ENCODE measurements around the gene PINK1.
"Not testable (repeated sequence)": the region's sequence is repeated elsewhere in the genome, so short reads cannot be mapped to it uniquely, and the experiment has no call there.

Gene PINK1

DNA sequence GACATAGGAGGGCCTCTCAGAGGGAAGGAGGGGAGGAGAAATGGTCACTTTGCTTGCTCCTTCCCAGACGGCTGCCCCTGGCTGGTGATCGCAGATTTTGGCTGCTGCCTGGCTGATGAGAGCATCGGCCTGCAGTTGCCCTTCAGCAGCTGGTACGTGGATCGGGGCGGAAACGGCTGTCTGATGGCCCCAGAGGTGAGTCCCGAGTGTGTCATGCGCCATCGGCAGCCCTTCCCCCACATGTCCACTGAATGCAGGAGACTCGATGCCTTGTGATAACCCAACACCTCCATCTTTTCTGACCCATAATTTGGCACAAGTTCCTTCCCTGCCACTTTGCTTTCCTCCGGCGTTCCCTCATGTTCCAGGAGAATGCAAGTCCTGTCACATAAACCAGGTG, 15.2 kb downstream of the PINK1 start:
- DNase-seq = no peak

DNA sequence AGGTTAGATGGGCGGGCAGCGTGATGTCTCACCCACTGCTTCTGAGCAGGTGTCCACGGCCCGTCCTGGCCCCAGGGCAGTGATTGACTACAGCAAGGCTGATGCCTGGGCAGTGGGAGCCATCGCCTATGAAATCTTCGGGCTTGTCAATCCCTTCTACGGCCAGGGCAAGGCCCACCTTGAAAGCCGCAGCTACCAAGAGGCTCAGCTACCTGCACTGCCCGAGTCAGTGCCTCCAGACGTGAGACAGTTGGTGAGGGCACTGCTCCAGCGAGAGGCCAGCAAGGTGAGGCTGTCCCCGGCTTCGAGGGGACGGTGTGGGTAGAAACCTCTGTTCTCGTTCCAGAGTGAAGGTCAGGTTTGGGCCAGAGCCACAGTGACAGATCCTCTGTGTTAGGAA, 15.7 kb downstream of the PINK1 start:
- DNase-seq = no peak

DNA sequence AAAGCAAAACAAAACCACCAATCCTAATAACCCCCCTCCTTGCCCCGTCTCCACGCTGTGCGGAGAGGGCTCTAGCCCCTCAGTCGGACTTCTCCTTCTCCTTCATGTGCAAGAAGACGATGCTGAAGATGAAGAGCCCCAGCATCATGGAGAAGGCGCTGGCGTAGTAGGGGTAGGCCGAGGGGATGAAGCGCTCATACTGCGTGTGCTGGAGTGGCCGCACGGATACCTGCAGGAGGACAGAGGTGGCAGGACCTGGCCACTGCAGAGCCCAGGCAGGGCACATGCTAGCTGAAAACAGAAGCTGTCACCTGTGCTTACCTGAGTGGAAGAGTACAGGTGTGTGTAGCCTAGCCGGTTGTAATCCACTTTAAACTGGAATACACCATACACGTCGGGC, 19.0 kb downstream of the PINK1 start:
- DNase-seq = no peak

DNA sequence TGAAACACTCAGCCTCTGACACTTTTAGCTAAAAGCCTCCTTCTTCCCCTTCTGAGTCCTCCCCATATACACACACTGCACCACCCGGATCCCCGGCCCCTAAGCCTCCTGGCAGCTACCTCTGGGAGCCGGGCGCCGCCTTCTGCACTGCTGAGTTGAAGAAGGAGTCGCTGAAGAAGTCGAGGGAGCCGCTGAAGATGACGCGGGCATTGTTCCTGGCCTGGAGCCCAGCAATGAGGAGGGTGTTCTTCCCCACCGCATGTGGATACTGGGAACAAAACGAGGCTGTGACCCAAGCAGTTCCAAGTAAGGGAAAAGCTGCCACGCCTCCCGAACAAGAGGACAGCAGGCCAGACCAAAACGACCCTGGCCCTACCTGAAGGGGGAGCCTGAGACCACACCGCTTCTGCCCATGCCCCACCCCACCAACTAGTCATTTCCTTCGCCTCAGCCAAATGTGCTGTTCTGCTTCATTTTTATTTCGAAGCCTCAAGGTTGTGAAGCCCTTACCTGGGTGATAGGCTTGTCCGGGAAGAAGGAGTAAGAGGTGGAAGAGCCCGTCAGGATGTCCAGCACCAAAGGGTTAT, 20.9 kb downstream of the PINK1 start:
- peak in 1 of 2 donors; percentile 11 for DNase-seq

DNA sequence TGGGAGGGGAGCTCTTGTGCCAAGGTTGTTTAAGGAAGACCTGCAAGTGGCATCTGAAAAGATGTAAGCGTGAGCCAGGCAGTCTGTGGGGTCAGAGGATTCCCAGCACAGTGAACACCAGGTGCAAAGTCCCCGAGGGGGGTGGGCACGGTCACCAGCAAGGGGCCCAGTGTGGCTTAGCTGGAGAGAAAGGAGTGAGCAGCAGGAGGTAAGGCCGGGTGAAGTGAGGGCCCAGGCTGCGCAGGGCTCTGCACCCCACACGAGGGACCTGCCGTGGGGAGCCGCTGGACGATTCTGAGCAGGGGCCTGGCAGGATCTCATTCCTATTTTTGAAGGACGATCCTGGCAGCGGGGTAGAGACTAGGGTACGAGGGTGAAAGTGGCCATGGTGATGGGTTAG, 23.8 kb downstream of the PINK1 start:
- no peak for DNase-seq

DNA sequence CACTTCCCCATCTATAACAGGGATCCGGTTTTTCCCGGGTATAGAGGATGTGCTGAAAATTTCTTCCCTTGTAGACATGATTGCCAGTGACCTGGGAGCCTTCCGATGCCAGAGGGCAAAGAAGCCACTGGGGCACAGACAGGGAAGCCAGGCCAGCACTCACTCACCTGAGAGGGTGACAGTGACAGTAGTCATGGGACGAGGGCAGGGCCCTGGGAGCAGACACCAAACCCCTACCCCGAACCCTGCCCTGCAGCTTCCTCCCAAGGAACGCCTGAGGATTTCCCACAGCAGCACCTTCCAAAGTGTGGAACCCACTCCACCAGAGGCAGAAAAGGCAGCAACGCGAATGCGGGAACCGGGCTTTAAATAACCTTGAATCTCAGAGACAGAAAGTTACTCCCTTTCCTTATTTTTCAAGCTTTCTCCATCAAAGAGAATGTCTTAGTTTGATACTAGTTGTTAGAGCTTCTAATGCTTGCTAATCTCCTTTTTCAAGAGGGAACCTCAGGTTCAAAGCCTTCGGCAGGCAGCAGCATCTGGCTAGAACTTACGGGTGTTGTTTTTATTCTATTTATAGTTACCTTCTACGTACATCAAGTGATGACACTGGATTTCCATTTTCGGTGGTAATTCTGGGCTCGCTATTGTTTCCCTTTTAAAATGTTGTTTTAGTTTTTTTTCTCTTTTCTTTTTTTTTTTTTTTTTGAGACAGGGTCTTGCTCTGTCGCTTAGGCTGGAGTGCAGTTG, 25.1 kb downstream of the PINK1 start:
- DNase-seq = no peak

DNA sequence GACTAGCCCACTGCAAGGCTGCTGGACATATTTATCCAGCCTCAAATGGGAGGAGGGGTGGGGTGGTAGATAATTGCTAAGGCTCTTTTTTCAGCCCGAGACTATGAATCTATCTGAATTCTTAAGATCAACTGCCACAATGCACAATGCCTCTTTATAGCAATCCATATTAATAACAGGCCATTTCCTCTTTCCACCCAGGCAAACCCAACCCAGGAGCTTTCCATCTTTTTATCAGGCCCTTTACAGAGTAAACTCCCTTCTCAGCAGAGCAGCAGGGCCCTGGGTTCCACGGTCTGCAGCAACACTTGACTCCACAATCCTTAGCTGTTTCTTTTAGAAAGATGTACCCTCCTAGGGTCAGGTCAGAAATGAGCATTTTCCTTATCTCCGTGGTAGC, 27.1 kb downstream of the PINK1 start:
- no peak for DNase-seq

DNA sequence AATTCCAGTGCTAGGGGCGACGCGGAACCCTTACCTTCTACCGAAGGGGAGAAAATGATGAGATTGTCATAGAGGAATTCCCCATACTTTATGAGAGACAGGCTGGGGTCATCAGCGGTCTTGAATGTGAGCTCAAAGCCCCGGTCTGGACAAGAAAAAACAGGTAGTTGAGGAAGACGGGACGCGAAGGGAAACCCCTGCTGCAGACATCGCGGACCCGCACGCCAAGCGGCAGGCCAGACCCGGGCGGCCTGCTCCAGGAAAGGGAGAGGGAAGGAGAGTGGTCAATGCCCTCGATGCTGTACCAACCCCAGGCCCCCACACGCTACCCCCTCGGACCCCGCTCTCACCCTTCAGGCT, 27.6 kb downstream of the PINK1 start:
- DNase-seq = no peak

DNA sequence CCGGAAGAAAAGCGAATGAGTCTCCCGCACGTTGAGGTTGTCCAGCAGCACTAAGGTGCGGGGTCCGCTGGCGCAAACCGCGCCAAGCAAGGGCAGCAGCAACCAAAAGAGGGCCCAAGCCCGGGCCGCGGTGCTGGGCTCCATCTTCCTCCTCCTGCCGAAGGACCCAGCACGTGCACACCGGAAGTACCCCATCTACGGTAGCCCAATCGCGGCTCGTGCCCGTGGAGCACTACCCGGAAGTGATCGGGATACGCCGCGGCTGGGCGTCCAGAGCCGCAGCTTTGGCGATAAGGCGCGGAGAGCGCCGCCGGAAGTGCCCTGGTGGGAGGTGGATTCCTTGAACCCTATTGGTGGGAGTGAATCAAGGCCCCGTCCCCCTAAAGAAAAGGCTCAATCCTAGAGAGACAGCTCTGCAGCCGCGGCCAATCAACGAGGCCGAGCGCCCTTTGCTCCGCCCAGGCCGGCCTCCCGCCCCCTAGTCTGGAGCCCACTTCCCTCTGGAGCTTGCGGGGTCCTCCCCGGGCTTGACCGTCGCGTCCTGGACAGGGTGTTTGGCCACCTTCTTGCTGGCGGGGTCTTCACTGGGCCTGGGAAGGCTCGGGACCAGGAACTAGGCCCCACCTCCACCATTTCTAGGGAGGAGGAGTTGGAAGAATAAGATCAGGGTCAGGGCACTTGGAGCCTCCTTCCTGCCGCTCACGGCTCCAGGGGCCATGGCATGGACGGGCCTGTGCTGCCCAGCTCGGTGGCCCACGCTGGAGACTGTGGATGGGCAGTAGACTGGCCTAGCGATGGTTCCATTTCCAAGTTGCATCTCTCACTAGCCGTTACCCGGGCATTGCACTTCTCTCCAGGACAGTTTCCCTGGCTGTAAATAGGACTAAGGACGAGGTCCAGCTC, 28.2 kb downstream of the PINK1 start, which contains the start of gene DDOST:
Gene DDOST (minus strand): TSS at position 163 of the 903 bp plus-strand sequence. CDS start 19 bp downstream, at position 144.
- peak; percentile 97 to 98 for DNase-seq

DNA sequence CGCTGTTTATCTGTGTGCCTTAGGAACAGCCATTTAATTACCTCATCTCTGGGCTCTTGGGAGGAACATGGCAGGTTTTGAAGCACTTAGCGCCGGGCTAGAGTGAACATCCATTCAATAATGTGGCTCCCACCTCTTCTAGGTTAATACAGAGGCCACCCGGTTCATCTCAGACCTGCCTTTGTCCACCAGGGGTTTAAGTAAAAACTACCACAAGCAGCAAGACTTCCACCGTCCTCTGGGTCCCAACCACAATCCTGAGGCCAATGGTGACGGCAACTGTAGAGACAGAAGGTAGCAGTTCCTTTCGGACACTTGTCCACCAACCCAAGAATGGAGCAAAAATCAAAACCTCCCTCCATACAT, 28.8 kb downstream of the PINK1 start:
- DNase-seq = no peak

DNA sequence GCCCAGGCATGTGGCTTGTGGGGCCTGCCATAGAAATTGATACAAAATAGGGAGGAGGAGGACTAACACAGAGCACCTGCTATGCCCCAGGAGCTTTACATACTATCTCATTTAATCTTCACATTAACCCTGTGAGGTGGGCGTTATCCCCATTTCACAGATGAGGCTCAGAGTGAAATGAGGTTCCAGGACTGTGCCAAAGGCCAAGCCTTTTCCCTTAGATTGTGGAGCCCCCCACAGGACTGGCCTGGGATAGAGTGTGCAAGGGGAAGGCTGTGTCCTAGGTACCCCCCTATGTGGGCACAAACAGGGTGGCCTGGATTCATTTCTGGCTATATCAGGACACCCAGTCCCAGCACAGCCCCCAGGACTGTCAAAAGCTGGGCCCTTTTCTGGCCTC, 30.1 kb downstream of the PINK1 start:
- no peak for DNase-seq

DNA sequence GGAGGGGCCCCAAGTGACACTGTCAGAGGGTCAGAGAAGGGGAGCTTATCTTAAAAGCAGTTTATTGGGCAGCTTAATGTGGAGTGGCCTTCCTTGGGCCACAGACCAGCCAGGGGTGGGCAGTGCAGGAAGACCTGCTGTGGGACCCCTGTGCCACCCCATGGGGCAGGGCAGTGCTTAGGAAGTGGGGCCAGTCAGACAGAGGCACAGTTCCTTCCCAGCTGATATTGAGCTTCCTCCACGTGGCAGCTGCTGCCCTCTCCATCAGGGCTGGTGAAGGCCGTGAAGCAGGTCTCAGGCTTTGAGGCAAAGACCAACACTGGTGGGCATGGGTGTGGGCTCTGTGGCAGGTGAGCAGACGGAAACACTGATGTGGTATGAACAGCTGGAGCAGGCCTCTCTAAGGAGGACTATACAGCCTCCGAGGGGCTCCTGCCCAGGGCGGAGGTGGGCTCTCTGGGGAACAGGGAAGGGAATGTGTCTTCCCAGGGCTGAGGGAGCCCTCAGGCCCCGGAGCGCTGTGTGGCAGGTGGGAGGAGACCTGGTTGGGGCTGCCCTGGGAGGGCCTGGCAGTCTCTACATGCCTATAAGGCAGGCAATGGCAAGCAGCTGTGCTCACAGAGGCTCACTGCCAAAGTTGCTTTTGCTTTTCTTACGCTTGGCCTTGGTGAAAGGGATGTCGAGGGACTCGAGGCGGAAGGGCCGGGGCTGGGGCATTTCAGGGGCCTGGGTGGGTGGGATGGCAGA, 30.9 kb downstream of the PINK1 start:
- no peak for DNase-seq

DNA sequence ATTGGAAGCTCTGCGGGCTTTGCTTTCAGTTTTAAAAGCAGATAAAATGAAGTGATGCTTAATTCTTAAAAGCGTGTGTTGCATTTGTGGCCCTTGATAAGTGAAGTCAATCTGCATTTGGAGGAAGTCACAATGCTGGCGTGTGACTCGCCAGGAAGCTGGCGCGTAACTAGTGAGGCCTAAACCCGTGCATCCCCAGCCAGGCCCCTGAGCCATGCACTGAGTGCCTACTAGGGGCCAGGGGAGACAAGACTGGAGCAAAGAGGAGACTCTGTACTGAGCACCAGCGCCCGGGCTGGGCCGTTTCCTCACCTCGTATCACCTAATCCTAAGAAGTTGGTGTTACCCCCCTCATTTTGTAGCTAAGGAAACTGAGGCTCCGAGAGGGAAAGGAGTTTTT, 32.5 kb downstream of the PINK1 start:
- DNase-seq = no peak

DNA sequence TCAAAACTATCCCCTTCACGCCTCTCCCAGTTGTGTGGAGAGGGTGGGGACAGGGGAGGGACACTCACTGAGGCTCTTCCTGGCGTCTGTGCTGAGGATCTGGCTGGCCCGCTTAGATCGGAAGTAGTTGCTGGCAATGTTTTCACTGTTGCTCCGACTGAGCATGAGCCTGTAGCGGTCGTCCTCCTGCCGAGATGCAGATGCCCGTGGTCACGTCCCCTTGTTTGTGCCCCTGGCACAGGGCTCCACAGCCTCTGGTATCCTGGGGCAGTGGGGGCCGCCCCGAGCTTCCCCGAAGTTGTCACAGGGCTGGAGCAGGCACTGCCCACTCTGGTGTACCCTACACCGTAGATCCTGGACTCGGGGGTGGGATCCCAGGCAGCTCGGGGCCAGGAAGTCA, 32.9 kb downstream of the PINK1 start:
- DNase-seq = no peak

DNA sequence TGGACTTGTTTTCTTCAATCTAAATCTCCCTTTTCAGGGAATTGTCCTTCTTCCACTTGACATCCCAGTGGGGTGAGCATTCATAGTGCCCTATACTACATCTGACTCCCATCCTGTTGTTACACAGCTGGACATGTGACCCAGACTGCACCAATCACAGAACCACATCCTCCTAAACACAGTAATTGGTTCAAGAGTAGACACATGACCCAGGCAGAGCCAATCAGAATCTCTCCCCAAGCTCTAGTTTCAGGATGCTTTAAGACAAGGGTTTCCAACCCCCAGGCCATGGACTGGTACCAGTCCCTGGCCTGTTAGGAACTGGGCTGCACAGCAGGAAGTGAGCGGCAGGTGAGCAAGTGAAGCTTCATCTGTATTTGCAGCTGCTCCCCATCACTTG, 33.5 kb downstream of the PINK1 start:
- no peak for DNase-seq

DNA sequence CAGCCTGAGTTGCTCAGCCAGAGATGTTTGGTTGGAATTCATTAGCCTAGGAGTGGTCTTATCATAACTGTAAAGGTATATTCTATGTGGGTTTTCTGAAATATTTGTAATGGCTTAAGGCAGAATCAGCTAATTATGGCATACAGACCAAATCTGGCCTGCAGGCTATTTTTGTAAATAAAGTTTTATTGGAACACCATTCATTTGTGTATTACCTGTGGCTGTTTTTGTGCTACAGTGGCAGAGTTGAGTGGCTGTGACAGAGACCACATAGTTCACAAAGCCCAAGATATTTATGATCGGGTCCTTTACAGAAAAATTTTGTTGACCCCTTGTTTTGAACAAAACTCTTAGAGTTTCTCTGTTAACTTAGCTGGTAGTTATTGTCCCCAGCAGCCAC, 35.3 kb downstream of the PINK1 start:
- no peak for DNase-seq

DNA sequence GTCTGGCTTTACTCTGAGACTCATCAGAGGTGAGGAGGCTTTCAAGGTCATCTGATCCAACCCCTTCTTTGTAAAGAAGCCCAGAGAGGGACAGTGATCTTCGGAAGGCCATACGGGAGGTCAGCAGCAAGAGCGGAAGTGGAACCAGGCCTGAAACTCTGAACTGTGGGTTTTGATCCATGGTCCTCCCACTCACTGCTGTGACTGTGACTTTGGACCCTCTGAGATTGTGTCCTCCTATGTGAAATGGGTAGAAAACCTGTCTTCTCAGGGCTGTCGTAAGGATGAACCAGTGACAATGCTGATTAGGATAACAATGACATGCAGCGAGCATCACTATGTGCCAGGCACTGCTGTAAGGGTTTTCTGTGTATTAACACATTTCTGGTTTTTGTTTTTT, 37.7 kb downstream of the PINK1 start:
- DNase-seq = no peak

DNA sequence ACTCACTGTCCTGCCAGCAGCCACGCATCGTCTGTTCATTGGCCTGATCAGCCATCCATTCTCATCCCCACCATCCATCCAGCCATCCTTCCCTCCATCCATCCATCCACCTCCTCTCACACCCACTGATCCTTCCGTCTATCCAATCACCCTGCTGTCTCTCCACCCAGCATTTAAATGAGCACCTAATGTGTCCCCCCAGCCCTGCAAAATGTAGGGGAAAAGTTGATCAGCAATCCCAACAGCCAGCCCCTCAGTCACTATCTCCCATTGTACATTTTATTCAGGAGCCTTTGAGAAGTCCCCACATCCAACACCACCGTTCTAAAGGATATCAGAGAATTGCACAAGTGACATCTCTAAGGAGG, 39.0 kb downstream of the PINK1 start:
- no peak for DNase-seq

DNA sequence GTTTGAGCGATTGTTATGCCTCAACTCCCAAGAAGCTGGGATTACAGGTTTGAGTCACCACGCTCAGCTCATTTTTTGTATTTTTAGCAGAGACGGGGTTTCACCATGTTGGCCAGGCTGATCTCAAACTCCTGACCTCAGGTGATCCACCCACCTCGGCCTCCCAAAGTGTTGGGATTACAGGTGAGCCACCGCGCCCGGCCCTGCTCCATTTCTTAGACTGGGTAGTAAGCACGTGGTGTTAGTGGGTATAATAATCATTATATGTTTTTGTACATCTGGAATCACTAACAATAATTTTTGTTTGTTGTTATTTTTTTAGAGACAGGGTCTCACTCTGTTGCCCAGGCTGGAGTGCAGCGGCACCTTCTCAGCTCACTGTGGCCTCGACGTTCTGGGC, 40.4 kb downstream of the PINK1 start:
- not testable (repeated sequence) for DNase-seq

DNA sequence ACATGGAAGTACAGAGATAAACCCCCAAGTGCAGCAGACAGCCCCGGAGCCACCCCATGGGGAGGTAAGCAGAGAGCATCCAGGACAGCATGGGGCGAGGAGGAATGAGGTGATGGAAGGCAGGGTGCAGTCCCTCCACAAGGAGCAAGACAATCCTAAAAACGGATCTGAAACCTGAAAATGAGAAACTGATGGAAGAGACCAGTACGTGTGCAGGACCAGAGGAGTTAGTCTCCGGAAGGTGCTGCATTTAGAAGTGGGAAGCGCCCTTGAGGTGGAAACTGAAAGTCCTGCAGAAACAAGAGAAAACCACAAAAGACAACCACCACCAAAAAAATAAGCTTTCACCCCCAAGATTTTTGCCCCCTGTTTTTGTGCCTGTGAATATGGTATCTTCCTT, 45.3 kb downstream of the PINK1 start:
- no peak for DNase-seq

DNA sequence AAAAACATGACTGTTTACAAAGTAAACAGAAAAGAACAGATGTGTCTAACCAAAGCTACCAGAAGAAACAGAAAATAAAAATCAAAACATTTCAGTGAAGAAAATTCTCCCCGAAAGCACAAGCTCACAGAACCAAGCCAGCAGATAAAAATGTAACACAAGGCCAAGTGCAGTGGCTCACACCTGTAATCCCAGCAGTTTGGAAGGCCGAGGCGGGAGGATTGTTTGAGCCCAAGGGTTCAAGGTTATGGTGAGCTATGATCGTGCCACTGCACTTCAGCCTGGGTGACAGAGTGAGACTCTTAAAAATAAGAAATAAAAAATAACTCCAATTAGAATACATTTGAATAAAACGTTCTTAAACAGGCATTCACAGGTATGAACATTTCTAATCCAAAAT, 47.0 kb downstream of the PINK1 start:
- no peak for DNase-seq

DNA sequence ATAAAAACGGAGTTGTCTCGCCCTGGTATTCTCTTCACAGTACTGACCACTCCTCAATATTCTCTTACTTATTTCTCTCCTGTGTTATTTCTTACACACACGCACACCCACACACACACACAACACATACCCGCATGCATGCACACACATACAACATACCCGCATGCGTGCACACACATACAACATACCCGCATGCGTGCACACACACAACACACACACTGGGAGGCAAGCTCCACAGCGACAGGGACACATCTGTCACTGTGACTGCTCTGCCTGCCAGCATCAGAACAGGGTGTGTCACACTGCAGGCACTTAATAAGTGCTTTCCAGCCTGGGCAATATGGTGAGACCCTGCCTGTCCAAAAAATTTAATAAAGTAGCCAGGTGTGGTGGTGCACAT, 48.7 kb downstream of the PINK1 start:
- DNase-seq = no peak

DNA sequence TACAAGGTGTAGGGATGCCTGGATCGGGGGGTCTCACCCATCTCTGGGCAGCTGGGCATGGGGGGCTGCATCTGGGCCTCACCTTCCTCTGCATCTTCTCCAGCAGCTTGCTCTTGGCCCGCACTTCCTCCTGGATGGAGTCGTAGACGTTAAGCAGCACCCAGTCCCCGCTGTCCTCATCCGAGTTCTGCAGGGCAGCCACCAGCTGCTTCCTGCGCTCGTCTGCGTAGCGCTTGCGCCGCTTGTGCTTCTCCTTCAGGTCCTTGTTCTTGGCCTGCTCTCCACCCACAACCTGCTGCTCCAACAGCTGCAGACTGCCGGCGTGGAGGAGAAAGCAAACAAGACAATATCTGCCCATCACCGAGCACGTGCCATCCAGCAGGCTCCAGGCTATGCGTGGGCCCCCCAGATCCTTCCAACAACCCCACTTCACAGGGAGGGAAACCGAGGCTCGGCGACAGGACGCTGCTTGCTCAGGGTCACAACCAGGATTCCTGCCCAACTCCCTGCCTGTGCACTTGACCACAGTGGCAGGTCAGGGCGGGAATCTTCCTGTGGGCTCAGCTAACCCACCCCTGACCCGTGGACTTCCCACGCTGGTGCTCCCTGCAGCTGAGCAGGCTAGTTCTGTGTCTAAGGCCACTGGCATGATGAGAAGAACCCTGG, 49.4 kb downstream of the PINK1 start:
- peak in 1 of 2 donors; percentile 28 for DNase-seq
